Colonic mucosa (tissue), 4 donors: Measurements from ENCODE around the gene FAM107B. TPM values are rescaled to one million over a fixed set of nuclear protein-coding genes. Genes with fewer than 3 reads are reported as not detected.

Experiments used
- DNase-seq: peaks from one replicate; pipeline ENCODE4 v3.0.0-alpha.2; 2020
- H3K27ac ChIP-seq: fragments of 200-600 bp; one replicate; pipeline ENCODE4 v1.8.0; 2021
- H3K27me3 ChIP-seq: fragments of 200-600 bp; one replicate; pipeline ENCODE4 v1.8.0; 2021
- H3K36me3 ChIP-seq: fragments of 200-600 bp; one replicate; pipeline ENCODE4 v1.8.0; 2021
- H3K4me1 ChIP-seq: fragments of 200-600 bp; one replicate; pipeline ENCODE4 v1.8.0; 2021; ENCODE audit warnings: mild to moderate bottlenecking
- H3K4me3 ChIP-seq: fragments of 200-600 bp; one replicate; pipeline ENCODE4 v1.8.0; 2021
- H3K9ac ChIP-seq, 2 donors: one replicate each; pipeline ENCODE4 v1.7.0; 2013; ENCODE audit warnings: control low read depth in 2 of 2, low read depth in 2 of 2, low read length in 2 of 2
- H3K9me3 ChIP-seq: fragments of 200-600 bp; one replicate; pipeline ENCODE4 v1.8.0; 2021
- intact Hi-C: fragments of 100-400 bp; cut with DNase I; formaldehyde crosslinking; loops from one replicate; pipeline ENCODE4 v1.14.1; 2022
- total RNA-seq, 2 donors: library from RNA; stranded (reverse); fragmentation: NEBNext Ultra II Directional in 1 of 2; extraction: Animal tissue kit (Norgen Biotek cat#: 25700) in 1 of 2; gene quantifications; one replicate each; pipeline ENCODE4 v1.2.1, GENCODE V29; 2021
- TF ChIP-seq, protein P1 (sequence below): fragments of 200-600 bp; IDR thresholded peaks from one replicate; pipeline ENCODE4 v1.8.0; 2022; ENCODE audit warnings: antibody characterized with exemption, mild to moderate bottlenecking
- donor health status: healthy.
- donor health status: DM: no; HTN: no; CAD: no.
- donor health status: DM: no; HTN: no; CAD: no.

FAM107B gene
- total RNA-seq, 2 donors from 2014 or later: 36.3 to 71.5 TPM

GRCh38 chr10:14705548-14706230 lies 69.0 kb downstream of the FAM107B start:
- no peaks in the 10 kb centered on the region for H3K4me1 ChIP-seq
- H3K27me3 ChIP-seq: no peaks in the 10 kb centered on the region
- no peaks in the 10 kb centered on the region for H3K36me3 ChIP-seq
- TF ChIP-seq, protein P1, sequence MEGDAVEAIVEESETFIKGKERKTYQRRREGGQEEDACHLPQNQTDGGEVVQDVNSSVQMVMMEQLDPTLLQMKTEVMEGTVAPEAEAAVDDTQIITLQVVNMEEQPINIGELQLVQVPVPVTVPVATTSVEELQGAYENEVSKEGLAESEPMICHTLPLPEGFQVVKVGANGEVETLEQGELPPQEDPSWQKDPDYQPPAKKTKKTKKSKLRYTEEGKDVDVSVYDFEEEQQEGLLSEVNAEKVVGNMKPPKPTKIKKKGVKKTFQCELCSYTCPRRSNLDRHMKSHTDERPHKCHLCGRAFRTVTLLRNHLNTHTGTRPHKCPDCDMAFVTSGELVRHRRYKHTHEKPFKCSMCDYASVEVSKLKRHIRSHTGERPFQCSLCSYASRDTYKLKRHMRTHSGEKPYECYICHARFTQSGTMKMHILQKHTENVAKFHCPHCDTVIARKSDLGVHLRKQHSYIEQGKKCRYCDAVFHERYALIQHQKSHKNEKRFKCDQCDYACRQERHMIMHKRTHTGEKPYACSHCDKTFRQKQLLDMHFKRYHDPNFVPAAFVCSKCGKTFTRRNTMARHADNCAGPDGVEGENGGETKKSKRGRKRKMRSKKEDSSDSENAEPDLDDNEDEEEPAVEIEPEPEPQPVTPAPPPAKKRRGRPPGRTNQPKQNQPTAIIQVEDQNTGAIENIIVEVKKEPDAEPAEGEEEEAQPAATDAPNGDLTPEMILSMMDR: no peak
- intact Hi-C loops: no loop called here
- H3K27ac ChIP-seq: no peak overlapping the region
- no peak overlapping the region for H3K4me3 ChIP-seq
- no peaks in the 10 kb centered on the region for H3K9me3 ChIP-seq
- DNase-seq: no peak
- H3K9ac ChIP-seq: no peak overlapping the region

GRCh38 chr10:14703631-14704001 lies 71.1 kb downstream of the FAM107B start:
- Histone ChIP-seq H3K36me3 (no peaks in the 10 kb centered on the region), H3K4me3 (no peak overlapping the region), H3K9ac (no peak overlapping the region), H3K27me3 (no peaks in the 10 kb centered on the region), H3K9me3 (no peaks in the 10 kb centered on the region), H3K27ac (no peak overlapping the region), H3K4me1 (no peaks in the 10 kb centered on the region)
- DNase-seq: no peak
- intact Hi-C loops: no loop called here
- TF ChIP-seq, protein P1: no peak

- Histone ChIP-seq H3K27me3 (no peaks in the 10 kb centered on the region), H3K9ac (no peak overlapping the region), H3K36me3 (no peaks in the 10 kb centered on the region), H3K9me3 (no peaks in the 10 kb centered on the region), H3K27ac (no peak overlapping the region), H3K4me1 (no peaks in the 10 kb centered on the region), H3K4me3 (no peak overlapping the region)
- DNase-seq: no peak
- TF ChIP-seq, protein P1: no peak
- intact Hi-C loops: no loop called here
Measured at GRCh38 chr10:14701466-14701865, 73.2 kb downstream of the FAM107B start.

- H3K4me3 ChIP-seq: no peak overlapping the region
- intact Hi-C loops: no loop called here
- H3K4me1 ChIP-seq: no peaks in the 10 kb centered on the region
- H3K27me3 ChIP-seq: no peaks in the 10 kb centered on the region
- TF ChIP-seq, protein P1: no peak
- H3K9ac ChIP-seq: no peak overlapping the region
- H3K36me3 ChIP-seq: no peaks in the 10 kb centered on the region
- no peaks in the 10 kb centered on the region for H3K9me3 ChIP-seq
- DNase-seq: no peak
- no peak overlapping the region for H3K27ac ChIP-seq
Measured at GRCh38 chr10:14700546-14700945, 74.2 kb downstream of the FAM107B start.

DNA sequence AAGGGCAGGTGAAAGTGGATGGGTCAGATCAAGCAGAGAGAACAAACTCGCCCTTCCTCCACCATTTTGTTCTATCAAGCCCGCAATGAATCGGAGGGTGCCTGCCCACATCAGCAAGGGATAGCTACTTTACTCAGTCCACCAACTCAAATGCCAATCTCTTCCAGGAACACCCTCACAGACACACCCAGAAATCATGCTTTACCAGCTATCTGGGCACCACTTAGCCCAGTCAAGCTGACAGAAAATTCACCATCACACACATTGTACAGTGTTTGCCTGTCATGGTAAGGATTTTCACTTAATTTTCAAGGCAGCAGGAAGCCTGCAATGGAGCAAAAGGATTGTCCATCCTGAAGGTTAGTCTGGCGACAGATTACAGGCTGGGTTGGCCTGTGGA lies 75.2 kb downstream of the FAM107B start:
- Histone ChIP-seq H3K9me3 (no peaks in the 10 kb centered on the region), H3K36me3 (no peaks in the 10 kb centered on the region), H3K27ac (no peak overlapping the region), H3K9ac (no peak overlapping the region), H3K4me1 (no peaks in the 10 kb centered on the region), H3K27me3 (no peaks in the 10 kb centered on the region), H3K4me3 (no peak overlapping the region)
- no peak for DNase-seq
- TF ChIP-seq, protein P1: no peak
- intact Hi-C loops: no loop called here
